H9 (cell line): ENCODE measurements around the gene RAB27A. TPM values are rescaled to one million over a fixed set of nuclear protein-coding genes. Genes with fewer than 3 reads are reported as not detected.
A peak's percentile ranks its signal among the peaks of the same experiment; 100 is the strongest.

Experiments
- DNase-seq: peaks from one replicate; pipeline ENCODE4 v3.0.0-alpha.2; 2017
- H2AFZ ChIP-seq: one replicate; pipeline ENCODE4 v1.6.1; 2013; ENCODE audit warnings: mild to moderate bottlenecking, low read length, control low read depth, moderate library complexity
- H2AK5ac ChIP-seq: 2 replicates; pipeline ENCODE4 v1.6.1; 2013; ENCODE audit warnings: low read length, control low read depth, mixed read lengths; ENCODE audit not compliant: insufficient read length
- H2BK120ac ChIP-seq: one replicate; pipeline ENCODE4 v1.6.1; 2013; ENCODE audit warnings: low read depth, mild to moderate bottlenecking, low read length, control low read depth, inconsistent platforms; ENCODE audit not compliant: poor library complexity, severe bottlenecking
- H2BK12ac ChIP-seq: 2 replicates; pipeline ENCODE4 v1.6.1; 2013; ENCODE audit warnings: low read length, control low read depth, mixed read lengths, low read depth; ENCODE audit not compliant: insufficient read length
- H2BK15ac ChIP-seq: 2 replicates; pipeline ENCODE4 v1.6.1; 2013; ENCODE audit warnings: low read depth, low read length, control low read depth
- H2BK20ac ChIP-seq: one replicate; pipeline ENCODE4 v1.6.1; 2013; ENCODE audit warnings: low read depth, mild to moderate bottlenecking, low read length, control low read depth, inconsistent platforms; ENCODE audit not compliant: poor library complexity, severe bottlenecking
- H2BK5ac ChIP-seq: 2 replicates; pipeline ENCODE4 v1.6.1; 2013; ENCODE audit warnings: low read length, control low read depth, mixed read lengths; ENCODE audit not compliant: insufficient read length
- H3K14ac ChIP-seq: 2 replicates; pipeline ENCODE4 v1.6.1; 2013; ENCODE audit warnings: low read length, control low read depth; ENCODE audit not compliant: insufficient read depth
- H3K18ac ChIP-seq: 2 replicates; pipeline ENCODE4 v1.6.1; 2013; ENCODE audit warnings: low read depth, mild to moderate bottlenecking, mixed read lengths, low read length, control low read depth; ENCODE audit not compliant: insufficient read length
- H3K23ac ChIP-seq: 2 replicates; pipeline ENCODE4 v1.6.1; 2013; ENCODE audit warnings: low read length, control low read depth, mixed read lengths, low read depth; ENCODE audit not compliant: insufficient read length
- H3K23me2 ChIP-seq: 2 replicates; pipeline ENCODE4 v1.6.1; 2013; ENCODE audit warnings: low read depth, mild to moderate bottlenecking, mixed read lengths, low read length, control low read depth; ENCODE audit not compliant: insufficient read length, poor library complexity, severe bottlenecking
- H3K27ac ChIP-seq: 2 replicates; pipeline ENCODE4 v1.5.1; 2013; ENCODE audit warnings: low read length, control low read depth, mixed read lengths, low read depth; ENCODE audit not compliant: insufficient read length
- H3K27me3 ChIP-seq: 2 replicates; pipeline ENCODE4 v1.6.1; 2013; ENCODE audit warnings: low read length, control low read depth, inconsistent platforms; ENCODE audit not compliant: insufficient read depth
- H3K4ac ChIP-seq: 2 replicates; pipeline ENCODE4 v1.6.1; 2013; ENCODE audit warnings: low read depth, mild to moderate bottlenecking, control low read depth, inconsistent platforms, low read length, moderate library complexity
- H3K4me1 ChIP-seq: 2 replicates; pipeline ENCODE4 v1.6.1; 2013; ENCODE audit warnings: low read length, control low read depth, inconsistent platforms; ENCODE audit not compliant: insufficient read depth
- H3K4me2 ChIP-seq: 2 replicates; pipeline ENCODE4 v1.6.1; 2013; ENCODE audit warnings: low read length, control low read depth, mixed read lengths; ENCODE audit not compliant: insufficient read length, insufficient read depth
- H3K56ac ChIP-seq: 2 replicates; pipeline ENCODE4 v1.6.1; 2013; ENCODE audit warnings: low read depth, mild to moderate bottlenecking, mixed read lengths, low read length, control low read depth; ENCODE audit not compliant: insufficient read length
- H3K79me1 ChIP-seq: 2 replicates; pipeline ENCODE4 v1.6.1; 2013; ENCODE audit warnings: low read depth, mild to moderate bottlenecking, moderate library complexity, low read length, control low read depth, inconsistent platforms; ENCODE audit not compliant: insufficient read depth, poor library complexity, severe bottlenecking
- H3K79me2 ChIP-seq: 2 replicates; pipeline ENCODE4 v1.6.1; 2013; ENCODE audit warnings: low read length, control low read depth, inconsistent platforms; ENCODE audit not compliant: insufficient read depth
- H3K9ac ChIP-seq: 2 replicates; pipeline ENCODE4 v1.6.1; 2013; ENCODE audit warnings: low read length, control low read depth, mixed read lengths; ENCODE audit not compliant: insufficient read length; ENCODE audit errors: extremely low read depth
- H3K9me3 ChIP-seq: one replicate; pipeline ENCODE4 v1.6.1; 2013; ENCODE audit warnings: low read depth, low read length, inconsistent platforms; ENCODE audit not compliant: control insufficient read depth
- H3T11ph ChIP-seq: one replicate; pipeline ENCODE4 v1.6.1; 2013; ENCODE audit warnings: mild to moderate bottlenecking, low read length, control low read depth, inconsistent platforms
- H4K20me1 ChIP-seq: one replicate; pipeline ENCODE4 v1.6.1; 2013; ENCODE audit not compliant: control insufficient read depth, insufficient read length, insufficient read depth
- H4K5ac ChIP-seq: 2 replicates; pipeline ENCODE4 v1.6.1; 2013; ENCODE audit warnings: low read depth, mild to moderate bottlenecking, mixed read lengths, low read length, control low read depth; ENCODE audit not compliant: insufficient read length
- H4K8ac ChIP-seq: replicated peaks from 2 replicates; pipeline ENCODE4 v1.6.1; 2013; ENCODE audit warnings: low read length, control low read depth, mixed read lengths, low read depth; ENCODE audit not compliant: insufficient read length
- H4K91ac ChIP-seq: 2 replicates; pipeline ENCODE4 v1.6.1; 2013; ENCODE audit warnings: low read depth, mild to moderate bottlenecking, moderate library complexity, mixed read lengths, low read length, control low read depth; ENCODE audit not compliant: insufficient read length
- H3K27ac Mint-ChIP-seq, 3 experiments: 2 replicates in 2 of 3; 3 replicates in 1 of 3; pipeline ENCODE4 v1.8.0; 2020 to 2021; ENCODE audit warnings: mixed read lengths in 3 of 3, mild to moderate bottlenecking in 1 of 3, moderate library complexity in 1 of 3
- H3K27me3 Mint-ChIP-seq: 2 replicates; pipeline ENCODE4 v1.8.0; 2021; ENCODE audit warnings: low read depth, mild to moderate bottlenecking, moderate library complexity, mixed read lengths
- H3K36me3 Mint-ChIP-seq, 3 experiments: 2 replicates in 2 of 3; 3 replicates in 1 of 3; pipeline ENCODE4 v1.8.0; 2020 to 2021; ENCODE audit warnings: low read depth in 3 of 3, mixed read lengths in 3 of 3; ENCODE audit not compliant: insufficient read depth in 1 of 3
- H3K4me1 Mint-ChIP-seq, 2 experiments: 2 replicates each; pipeline ENCODE4 v1.8.0; 2020; ENCODE audit warnings: mixed read lengths in 2 of 2
- H3K4me3 Mint-ChIP-seq, 2 experiments: 2 replicates in 1 of 2; 3 replicates in 1 of 2; pipeline ENCODE4 v1.8.0; 2020 to 2021; ENCODE audit warnings: mild to moderate bottlenecking in 2 of 2, mixed read lengths in 2 of 2, moderate library complexity in 1 of 2
- H3K9me3 Mint-ChIP-seq, 2 experiments: 2 replicates in 1 of 2; 3 replicates in 1 of 2; pipeline ENCODE4 v1.8.0; 2020; ENCODE audit warnings: mild to moderate bottlenecking in 2 of 2, mixed read lengths in 2 of 2, moderate library complexity in 1 of 2
- WGBS: extraction: QIAGEN DNeasy Blood & Tissue Kit; methylation state at CpG from one replicate; pipeline ENCODE4 v1.1.7; 2013; ENCODE audit warnings: missing lambda C conversion rate, low lambda C conversion rate, mixed read lengths; ENCODE audit not compliant: insufficient read length; ENCODE audit errors: extremely low coverage; 5-methylcytosine and 5-hydroxymethylcytosine counted together
- total RNA-seq: library from RNA; stranded (reverse); gene quantifications from 2 replicates; pipeline ENCODE4 v1.2.1, GENCODE V29; 2021
- TF ChIP-seq, protein P1 (sequence below): fragments of 200-600 bp; sonication (generic); conservative IDR thresholded peaks from 3 replicates; pipeline ENCODE4 v1.8.0; 2021; ENCODE audit warnings: antibody characterized with exemption, mild to moderate bottlenecking

RAB27A gene
- total RNA-seq, 1 experiment from 2014 or later: 6.8 TPM

DNA sequence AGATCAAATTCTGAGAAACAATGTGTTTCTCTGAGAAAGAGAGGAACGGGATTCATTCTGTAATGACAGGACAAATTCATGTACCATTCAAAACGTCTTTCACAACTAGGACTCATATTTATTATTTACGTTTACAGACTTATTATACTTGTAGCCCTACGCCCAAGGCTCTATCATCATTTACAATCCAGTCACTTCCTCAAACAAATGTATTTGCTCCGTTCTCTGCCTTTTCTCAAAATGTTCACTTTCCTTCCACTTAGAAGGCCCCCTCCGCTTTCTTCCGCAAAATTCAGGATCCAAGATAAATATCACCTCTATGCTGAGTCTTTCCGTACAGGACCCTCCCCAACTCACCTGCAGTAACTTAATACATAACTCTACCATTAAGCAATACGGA is 93.6 kb downstream of the RAB27A start:
- H3K9me3 Mint-ChIP-seq: peaks cover 9 to 11% of the 10 kb centered on the region in 2 experiments; a peak in 4 of 5 replicates
- no peak overlapping the region for H2BK120ac ChIP-seq
- H3K23ac ChIP-seq: no peak overlapping the region
- no peak for DNase-seq
- WGBS: no CpG with 5 or more reads among the region's 9 CpGs
- peak overlapping the region; percentile 30 for H4K91ac ChIP-seq
- no peak overlapping the region for H4K5ac ChIP-seq
- no peak overlapping the region for H2AK5ac ChIP-seq
- no peak overlapping the region for H2AFZ ChIP-seq
- no peak overlapping the region for H2BK20ac ChIP-seq
- no peak overlapping the region for H3K4ac ChIP-seq
- no peaks in the 10 kb centered on the region for H3K27me3 Mint-ChIP-seq
- H3K79me1 ChIP-seq: peaks cover 6% of the 10 kb centered on the region
- peak overlapping the region; percentile 86 for H3K4me2 ChIP-seq
- no peak overlapping the region for H3T11ph ChIP-seq
- no peaks in the 10 kb centered on the region for H3K4me1 ChIP-seq
- TF ChIP-seq, protein P1, sequence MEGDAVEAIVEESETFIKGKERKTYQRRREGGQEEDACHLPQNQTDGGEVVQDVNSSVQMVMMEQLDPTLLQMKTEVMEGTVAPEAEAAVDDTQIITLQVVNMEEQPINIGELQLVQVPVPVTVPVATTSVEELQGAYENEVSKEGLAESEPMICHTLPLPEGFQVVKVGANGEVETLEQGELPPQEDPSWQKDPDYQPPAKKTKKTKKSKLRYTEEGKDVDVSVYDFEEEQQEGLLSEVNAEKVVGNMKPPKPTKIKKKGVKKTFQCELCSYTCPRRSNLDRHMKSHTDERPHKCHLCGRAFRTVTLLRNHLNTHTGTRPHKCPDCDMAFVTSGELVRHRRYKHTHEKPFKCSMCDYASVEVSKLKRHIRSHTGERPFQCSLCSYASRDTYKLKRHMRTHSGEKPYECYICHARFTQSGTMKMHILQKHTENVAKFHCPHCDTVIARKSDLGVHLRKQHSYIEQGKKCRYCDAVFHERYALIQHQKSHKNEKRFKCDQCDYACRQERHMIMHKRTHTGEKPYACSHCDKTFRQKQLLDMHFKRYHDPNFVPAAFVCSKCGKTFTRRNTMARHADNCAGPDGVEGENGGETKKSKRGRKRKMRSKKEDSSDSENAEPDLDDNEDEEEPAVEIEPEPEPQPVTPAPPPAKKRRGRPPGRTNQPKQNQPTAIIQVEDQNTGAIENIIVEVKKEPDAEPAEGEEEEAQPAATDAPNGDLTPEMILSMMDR: no peak
- peak overlapping the region; percentile 90 for H3K18ac ChIP-seq
- no peak overlapping the region for H3K4me3 Mint-ChIP-seq
- no peak overlapping the region for H3K27ac Mint-ChIP-seq
- H3K79me2 ChIP-seq: peaks cover 37% of the 10 kb centered on the region
- H3K9me3 ChIP-seq: no peaks in the 10 kb centered on the region
- H3K14ac ChIP-seq: peak overlapping the region; percentile 96; the same call in 1 of the 2 replicates
- peaks cover 0 to 3% of the 10 kb centered on the region in 2 experiments; a peak in 2 of 4 replicates for H3K4me1 Mint-ChIP-seq
- peak overlapping the region; percentile 96 for H3K9ac ChIP-seq
- H3K36me3 Mint-ChIP-seq: peaks cover 10 to 35% (median 24%) of the 10 kb centered on the region in 3 experiments; a peak in 6 of 7 replicates
- H3K27ac ChIP-seq: no peak overlapping the region
- no peak overlapping the region for H4K8ac ChIP-seq
- H2BK15ac ChIP-seq: no peak overlapping the region
- H2BK12ac ChIP-seq: no peak overlapping the region
- no peak overlapping the region for H3K56ac ChIP-seq
- peaks cover 3% of the 10 kb centered on the region for H3K23me2 ChIP-seq
- H2BK5ac ChIP-seq: no peak overlapping the region
- no peaks in the 10 kb centered on the region for H3K27me3 ChIP-seq
- no peaks in the 10 kb centered on the region for H4K20me1 ChIP-seq
